ENCODE data around the gene GLI2. TPM values are rescaled to one million over a fixed set of nuclear protein-coding genes. Genes with fewer than 3 reads are reported as not detected.
A peak's percentile ranks its signal among the peaks of the same experiment; 100 is the strongest.

The GLI2 gene
- total RNA-seq, 1 donor from 2014 or later: 42.9 TPM

- peak overlapping the region; percentile 62 for H2AFZ ChIP-seq (ENCODE audit: low read depth, low read length)
- peak overlapping the region; percentile 76 for H3K4me3 ChIP-seq (ENCODE audit: insufficient read depth, low read depth, low read length)
- TF ChIP-seq EZH2 (IDR thresholded peaks at IDR 0.05; ENCODE audit: insufficient read depth, low read length) (no peak), CTCF (IDR thresholded peaks at IDR 0.05; ENCODE audit: insufficient read depth, low read depth, low read length) (no peak)
- peak overlapping the region; percentile 92 for H3K4me2 ChIP-seq (ENCODE audit: low read length)
- H3K27ac ChIP-seq (ENCODE audit: low read depth, low read length): peak overlapping the region; percentile 90
- no peaks in the 10 kb centered on the region for H3K36me3 ChIP-seq (ENCODE audit: insufficient read depth, low read length)
- H3K9ac ChIP-seq (ENCODE audit: low read length): peak overlapping the region; percentile 90
- H3K36me3 Mint-ChIP-seq (ENCODE audit: low read depth, unreplicated experiment): peaks cover 15% of the 10 kb centered on the region
- no peaks in the 10 kb centered on the region for H3K27me3 ChIP-seq (ENCODE audit: insufficient read depth, low read length)
- H3K79me2 ChIP-seq (ENCODE audit: insufficient read depth, low read length): peaks cover 58% of the 10 kb centered on the region
- H3K27me3 Mint-ChIP-seq (ENCODE audit: low read depth, unreplicated experiment): no peaks in the 10 kb centered on the region
- H3K9me3 ChIP-seq (ENCODE audit: insufficient read depth, low read depth, low read length): no peaks in the 10 kb centered on the region
- no peaks in the 10 kb centered on the region for H3K9me3 Mint-ChIP-seq (ENCODE audit: unreplicated experiment)
- H4K20me1 ChIP-seq (ENCODE audit: insufficient read depth, low read length): peaks cover 18% of the 10 kb centered on the region
- H3K4me1 Mint-ChIP-seq (ENCODE audit: low read depth, unreplicated experiment): peaks cover 32% of the 10 kb centered on the region
- peak; percentile 92 for DNase-seq (ENCODE audit: low read depth)
- peak overlapping the region; percentile 89 for H3K27ac Mint-ChIP-seq (ENCODE audit: unreplicated experiment)
- H3K4me1 ChIP-seq (ENCODE audit: insufficient read depth, low read length): peaks cover 40% of the 10 kb centered on the region
- peak overlapping the region; percentile 92 for H3K4me3 Mint-ChIP-seq (ENCODE audit: unreplicated experiment)
- no peak for FAIRE-seq
These were observed 1.1 kb downstream of the GLI2 start for GRCh38 chr2:120736624-120737339.

- FAIRE-seq (no peak), DNase-seq (ENCODE audit: low read depth) (no peak)
- Histone ChIP-seq H3K4me3 (ENCODE audit: insufficient read depth, low read depth, low read length) (peak overlapping the region; percentile 76), H4K20me1 (ENCODE audit: insufficient read depth, low read length) (peaks cover 18% of the 10 kb centered on the region), H3K9me3 (ENCODE audit: insufficient read depth, low read depth, low read length) (no peaks in the 10 kb centered on the region), H2AFZ (ENCODE audit: low read depth, low read length) (peak overlapping the region; percentile 62), H3K4me2 (ENCODE audit: low read length) (peak overlapping the region; percentile 92), H3K9ac (ENCODE audit: low read length) (peak overlapping the region; percentile 90), H3K79me2 (ENCODE audit: insufficient read depth, low read length) (peaks cover 65% of the 10 kb centered on the region), H3K36me3 (ENCODE audit: insufficient read depth, low read length) (no peaks in the 10 kb centered on the region), H3K4me1 (ENCODE audit: insufficient read depth, low read length) (peaks cover 46% of the 10 kb centered on the region), H3K27ac (ENCODE audit: low read depth, low read length) (peak overlapping the region; percentile 90), H3K27me3 (ENCODE audit: insufficient read depth, low read length) (no peaks in the 10 kb centered on the region)
- H3K27ac Mint-ChIP-seq (ENCODE audit: unreplicated experiment): peak overlapping the region; percentile 83
- TF ChIP-seq EZH2 (IDR thresholded peaks at IDR 0.05; ENCODE audit: insufficient read depth, low read length) (no peak), CTCF (IDR thresholded peaks at IDR 0.05; ENCODE audit: insufficient read depth, low read depth, low read length) (no peak)
- peak overlapping the region; percentile 92 for H3K4me3 Mint-ChIP-seq (ENCODE audit: unreplicated experiment)
- H3K36me3 Mint-ChIP-seq (ENCODE audit: low read depth, unreplicated experiment): peaks cover 9% of the 10 kb centered on the region
- H3K27me3 Mint-ChIP-seq (ENCODE audit: low read depth, unreplicated experiment): no peaks in the 10 kb centered on the region
- H3K4me1 Mint-ChIP-seq (ENCODE audit: low read depth, unreplicated experiment): peaks cover 36% of the 10 kb centered on the region
- H3K9me3 Mint-ChIP-seq (ENCODE audit: unreplicated experiment): no peaks in the 10 kb centered on the region
These were observed 1.9 kb downstream of the GLI2 start for GRCh38 chr2:120737340-120738101.

All from astrocyte (in vitro differentiated cells and primary cell).